Dermis lymphatic vessel endothelial cell (primary cell): ENCODE measurements around the gene OCIAD2. TPM values are rescaled to one million over a fixed set of nuclear protein-coding genes. Genes with fewer than 3 reads are reported as not detected.

Experiments used
- total RNA-seq: library from RNA; depleted of rRNA; stranded (reverse); fragments of >200 nt; gene quantifications from 2 replicates; pipeline ENCODE4 v1.2.1, GENCODE V29; 2014

Gene OCIAD2, protein sequence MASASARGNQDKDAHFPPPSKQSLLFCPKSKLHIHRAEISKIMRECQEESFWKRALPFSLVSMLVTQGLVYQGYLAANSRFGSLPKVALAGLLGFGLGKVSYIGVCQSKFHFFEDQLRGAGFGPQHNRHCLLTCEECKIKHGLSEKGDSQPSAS
- total RNA-seq: 57.1 and 69.2 TPM in 2 replicates

DNA sequence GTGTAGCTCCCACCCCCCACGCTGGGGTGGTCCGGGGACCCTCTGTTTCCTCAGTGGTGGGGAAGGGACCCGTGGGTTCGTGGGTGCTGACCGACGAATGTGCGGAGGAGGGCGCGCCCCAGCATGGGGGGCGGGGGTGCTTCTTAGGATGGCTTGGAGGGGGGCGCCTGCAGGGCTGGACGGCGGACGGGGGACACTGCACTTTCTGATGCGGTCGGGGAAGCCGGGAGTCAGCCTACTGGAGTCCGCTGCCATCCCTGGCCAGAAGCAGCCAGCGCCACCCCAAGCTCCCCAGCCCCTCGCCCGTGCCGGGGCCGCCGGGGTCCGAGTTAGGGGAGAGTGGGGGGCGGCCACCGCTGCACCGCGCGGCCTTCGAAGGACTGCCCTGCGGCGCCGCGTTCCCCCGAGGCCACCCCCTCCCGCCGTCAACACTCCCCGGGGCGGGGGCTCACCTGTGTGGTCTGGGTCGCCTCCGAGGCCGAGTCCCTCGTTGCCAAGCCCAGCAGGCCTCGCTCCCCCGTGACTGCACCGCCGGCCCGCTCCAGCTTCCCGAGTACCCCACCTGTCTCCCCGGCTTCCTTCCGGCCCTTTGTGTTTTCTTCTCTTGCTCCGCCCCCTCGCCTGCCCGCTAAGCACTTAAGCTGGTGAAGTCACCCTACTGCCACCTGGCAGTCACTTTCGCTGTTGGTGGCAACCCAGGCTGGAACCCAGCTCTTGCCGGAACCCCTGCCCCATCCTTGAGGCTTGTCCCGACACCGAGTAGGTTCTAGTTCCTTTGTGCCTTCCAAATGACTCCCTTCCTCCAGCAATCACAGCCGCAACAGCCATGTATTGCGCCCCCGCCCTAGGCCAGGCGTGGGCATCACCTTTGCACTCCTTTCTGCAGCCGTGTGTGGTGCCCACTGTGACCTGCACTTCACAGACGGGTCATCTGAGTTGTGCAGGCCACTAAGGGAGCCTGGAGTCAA lies at the start of gene OCIAD2:
OCIAD2 (minus strand) TSS at position 569 of the 968 bp plus-strand sequence. CDS start 2,225 bp downstream, outside the sequence.

Other genes starting within 250 kb of the OCIAD2 start
- 75.0 and 97.9 TPM in 2 replicates for gene FRYL, start 126.5 kb downstream of the OCIAD2 start, total RNA-seq
- 68.6 and 71.8 TPM in 2 replicates for gene OCIAD1, start 75.7 kb downstream of the OCIAD2 start, total RNA-seq
- not detected in 2 replicates for gene CWH43, start 79.5 kb upstream of the OCIAD2 start, total RNA-seq